NCI-H1105 treated with DMSO at 0.1 percent for 48 hours (cell line): Measurements from ENCODE around the gene FSTL1.

Experiments
- DNase-seq: peaks from one replicate; lab custom pipeline; 2025; lab: John Stamatoyannopoulos, UW

FSTL1 gene

GRCh38 chr3:120440001-120440703 lies 10.6 kb downstream of the FSTL1 start:
- DNase-seq, result no peak

DNA sequence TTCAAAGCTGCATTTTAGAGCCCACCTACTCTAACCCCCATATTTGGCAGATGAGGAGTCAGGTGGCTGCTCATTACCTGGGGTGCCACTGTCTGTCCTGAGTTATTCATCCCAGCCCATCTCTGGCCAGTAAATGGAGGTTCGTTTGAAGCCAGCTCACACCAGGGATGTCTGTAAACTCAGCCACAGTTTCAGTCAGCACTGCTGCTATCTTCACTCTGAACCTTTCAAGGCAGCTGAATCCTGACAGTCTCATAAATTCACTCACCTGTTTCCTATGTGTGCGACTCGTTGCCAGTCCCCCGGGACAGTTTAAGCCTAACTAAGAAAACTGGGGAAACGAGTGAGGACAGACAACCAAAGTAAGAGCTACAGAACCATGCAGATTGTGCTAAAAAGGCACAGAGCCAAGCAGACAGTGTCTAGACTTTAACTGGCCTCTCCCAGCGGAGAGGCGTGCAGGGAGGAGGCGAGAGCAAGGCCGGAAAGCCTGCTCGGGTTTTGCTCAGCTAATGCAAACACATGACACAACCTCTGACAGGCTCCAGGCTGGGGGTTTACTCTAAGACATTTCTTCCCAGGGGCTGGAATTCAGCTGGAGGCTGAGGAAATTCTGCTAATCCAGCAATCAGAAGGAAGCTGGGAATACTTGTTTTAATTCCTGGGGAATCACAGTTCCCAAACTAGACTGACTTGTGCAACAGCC lies 12.0 kb downstream of the FSTL1 start:
- no peak for DNase-seq

GRCh38 chr3:120438216-120438615 lies 12.6 kb downstream of the FSTL1 start:
- DNase-seq, result no peak

DNA sequence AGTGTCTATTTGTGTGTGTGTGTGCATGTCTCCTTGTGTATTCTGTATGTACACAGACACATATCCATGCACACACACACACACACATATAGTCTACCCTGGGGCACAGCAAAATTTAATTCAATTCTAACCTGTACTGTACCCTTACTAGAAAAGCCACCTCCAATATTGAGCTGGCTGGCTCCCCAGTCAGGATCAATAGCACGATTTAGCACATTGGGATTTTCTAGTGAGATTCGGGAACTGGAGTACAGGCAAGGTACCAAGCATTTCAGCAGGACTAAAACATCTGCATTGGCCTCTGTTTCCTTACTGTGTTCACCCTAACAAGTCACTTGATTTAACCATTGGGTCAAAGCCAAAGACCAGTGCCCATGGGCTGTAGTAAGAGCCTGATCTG lies 13.2 kb downstream of the FSTL1 start:
- DNase-seq, result no peak

DNA sequence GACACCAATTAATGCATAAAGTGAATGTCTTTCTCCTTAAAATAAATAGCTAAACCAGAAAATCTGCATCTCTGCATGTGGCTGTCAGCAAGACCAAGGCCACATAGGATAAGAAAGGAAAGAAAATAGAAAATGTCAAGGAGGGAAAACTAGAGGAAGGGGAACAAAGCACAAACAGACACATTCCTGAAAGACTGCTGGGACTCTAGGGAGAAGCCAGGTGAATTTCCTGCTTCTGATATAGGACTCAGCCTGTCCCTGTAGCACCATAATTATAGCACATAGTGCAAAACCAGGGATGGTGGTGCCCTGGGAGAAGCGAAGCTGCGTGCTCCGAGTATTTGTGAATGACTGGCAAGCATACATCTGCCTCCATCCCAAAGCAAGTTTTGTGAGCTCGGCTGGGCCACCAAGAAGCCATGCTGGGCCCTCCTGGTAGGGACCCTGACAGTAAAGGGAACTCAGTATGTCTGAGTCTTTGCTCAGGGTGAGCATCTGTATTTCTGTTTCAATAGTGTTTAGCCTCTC lies 14.2 kb downstream of the FSTL1 start:
- DNase-seq, result no peak

DNA sequence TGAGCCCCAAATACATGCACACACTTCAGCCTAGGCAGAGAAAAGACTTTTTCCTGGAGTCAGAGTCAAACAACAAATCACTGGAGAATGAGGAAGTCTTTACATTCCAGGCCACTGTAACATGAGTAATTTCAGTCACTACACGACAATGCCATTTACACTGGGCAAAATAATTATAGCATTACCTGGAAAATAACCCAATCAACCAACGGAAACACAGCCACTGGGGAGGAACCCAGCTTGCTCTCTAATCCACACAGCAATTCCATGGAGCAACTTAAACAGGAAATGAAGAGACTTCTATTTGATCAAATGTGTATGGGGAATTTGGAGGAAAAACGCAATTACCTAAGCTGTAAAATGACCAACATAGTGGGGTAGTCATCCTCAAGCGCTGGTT lies 15.2 kb downstream of the FSTL1 start:
- no peak for DNase-seq

GRCh38 chr3:120433662-120434331 lies 17.0 kb downstream of the FSTL1 start:
- DNase-seq, result no peak

DNA sequence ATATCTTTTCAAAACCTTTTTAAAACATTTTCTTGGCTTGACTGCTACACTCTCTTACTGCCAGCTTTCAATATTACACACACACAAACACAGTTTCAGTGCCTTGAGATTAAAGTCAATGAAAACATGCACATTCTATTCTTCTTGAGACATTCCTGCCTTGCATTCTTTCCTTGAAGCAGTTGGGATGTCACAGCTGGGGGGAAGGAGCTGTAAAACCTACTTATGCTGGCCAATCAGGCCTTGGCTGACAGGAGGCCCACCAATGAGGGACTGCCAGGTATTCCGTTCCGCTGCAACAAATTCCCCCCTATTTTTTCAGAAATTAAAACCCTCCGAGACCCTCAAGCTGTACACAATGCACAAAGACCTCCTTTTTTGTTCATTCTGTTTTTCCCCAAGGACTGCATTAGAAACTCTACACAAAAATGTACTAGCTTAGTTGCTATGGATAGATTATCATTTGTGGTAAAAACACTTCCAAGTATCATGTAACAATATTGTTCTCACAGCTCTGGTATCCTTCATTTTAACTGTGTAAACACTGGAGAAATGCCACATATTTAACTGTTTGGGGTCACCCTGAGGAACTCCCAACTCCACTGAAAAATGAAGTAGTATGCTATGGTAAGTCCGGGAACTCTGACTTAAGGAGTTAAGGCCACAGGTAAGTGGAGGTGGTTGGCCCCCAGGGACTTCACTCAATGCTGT lies 18.5 kb downstream of the FSTL1 start:
- DNase-seq, result no peak

DNA sequence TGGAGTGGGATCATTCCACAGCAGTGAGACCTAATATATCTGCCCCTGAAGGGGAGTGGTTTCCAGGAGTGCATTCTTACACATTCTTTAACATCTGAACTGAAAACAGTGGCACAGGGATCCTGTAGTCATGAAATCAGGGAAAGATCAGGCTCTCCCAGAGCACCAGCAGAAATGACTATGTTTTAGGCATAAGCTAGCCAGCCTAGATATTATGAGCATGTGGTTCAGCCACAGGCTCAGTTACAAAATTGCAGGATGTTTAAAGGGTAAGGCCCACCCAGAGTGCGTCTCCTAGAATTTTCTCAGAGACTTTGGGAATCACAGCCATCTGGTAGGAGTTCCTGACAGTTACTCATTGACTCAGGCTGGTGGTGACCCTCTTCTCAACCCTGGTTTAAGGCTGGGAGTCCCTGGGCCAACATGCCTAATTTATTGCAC lies 20.9 kb downstream of the FSTL1 start:
- DNase-seq, result no peak

DNA sequence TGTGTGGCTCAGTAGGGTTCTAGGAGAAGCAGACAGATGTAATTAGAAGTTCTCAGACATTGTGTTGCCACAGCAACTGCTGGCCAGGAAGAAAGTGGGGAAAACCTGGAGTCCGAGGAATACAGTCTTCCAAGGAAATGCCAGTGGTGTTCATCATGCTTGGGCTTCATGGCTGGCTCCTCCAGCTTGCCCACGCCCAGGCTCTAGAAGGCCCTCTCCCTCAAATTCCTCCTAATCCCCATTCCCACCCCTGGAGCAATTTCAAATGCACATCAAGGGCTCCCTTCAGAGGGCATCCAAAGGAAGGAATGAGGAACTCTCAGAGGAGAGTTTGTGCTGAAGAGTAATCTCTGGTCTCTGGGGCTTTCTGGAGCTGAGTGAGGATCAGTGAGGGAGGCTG lies 21.9 kb downstream of the FSTL1 start:
- DNase-seq, result no peak

- no peak for DNase-seq
These were observed 23.6 kb downstream of the FSTL1 start for GRCh38 chr3:120427201-120427600.

GRCh38 chr3:120425572-120426250 lies 25.1 kb downstream of the FSTL1 start:
- no peak for DNase-seq

GRCh38 chr3:120424976-120425570 lies 25.7 kb downstream of the FSTL1 start:
- no peak for DNase-seq

DNA sequence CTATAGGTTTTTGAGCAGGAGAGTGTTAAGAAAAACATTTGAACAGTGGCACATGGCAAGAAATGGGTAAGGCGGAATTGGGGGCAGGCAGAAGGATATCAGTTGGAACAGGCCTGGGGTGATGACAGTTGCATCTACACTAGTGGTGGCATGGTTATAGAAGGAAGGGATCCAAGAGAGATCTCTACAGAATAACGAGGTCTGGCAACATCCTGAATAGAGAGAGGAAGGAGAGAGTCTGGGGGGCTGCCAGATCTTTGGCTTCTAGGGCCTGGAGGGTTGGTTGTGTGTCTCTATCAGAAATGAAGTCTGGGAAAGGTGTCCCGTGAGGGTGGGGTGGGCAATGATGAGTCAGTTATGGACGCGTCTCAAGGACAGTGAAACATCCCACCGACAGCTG lies 26.3 kb downstream of the FSTL1 start:
- DNase-seq, result no peak

- DNase-seq, result no peak
These were observed 27.4 kb downstream of the FSTL1 start for GRCh38 chr3:120423432-120423831.

DNA sequence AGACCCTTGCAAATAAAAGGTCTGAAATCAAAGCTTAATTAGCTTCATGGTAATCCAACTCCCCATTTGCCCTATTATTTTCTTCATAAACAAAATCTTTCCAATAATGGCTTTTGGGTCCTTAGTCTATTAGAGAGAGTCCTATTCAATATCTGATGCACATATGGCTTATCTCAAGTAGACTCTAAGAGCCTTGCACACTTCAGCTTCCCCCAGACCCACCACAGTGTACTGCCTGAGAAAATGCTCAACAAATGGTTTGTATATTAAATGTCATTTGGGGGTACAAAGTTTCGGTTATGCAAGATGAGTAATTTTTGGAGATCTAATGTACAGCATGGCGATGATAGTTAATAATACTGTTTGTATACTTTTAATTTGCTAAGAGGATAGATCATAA lies 28.9 kb downstream of the FSTL1 start:
- DNase-seq, result no peak

- DNase-seq, result no peak
These were observed 29.8 kb downstream of the FSTL1 start for GRCh38 chr3:120420928-120421551.

DNA sequence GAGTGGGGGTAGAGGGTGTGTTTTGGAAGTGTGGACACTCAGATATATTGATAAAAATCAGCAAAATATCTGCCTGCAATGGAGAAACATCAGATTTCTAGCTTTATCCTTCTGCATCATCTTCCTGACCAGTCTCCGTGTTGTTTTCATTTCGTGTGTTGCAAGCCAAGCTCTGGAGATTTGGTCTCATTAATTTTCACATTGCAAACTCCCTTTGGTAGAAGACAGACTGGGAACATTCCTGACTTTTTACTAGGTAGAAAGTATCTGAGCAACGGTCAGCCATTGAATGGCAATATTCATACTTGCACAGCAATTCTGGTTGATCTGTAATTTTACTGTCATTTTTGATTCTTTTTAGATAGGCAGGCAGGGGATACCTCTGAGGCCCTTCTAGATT lies 30.4 kb downstream of the FSTL1 start:
- no peak for DNase-seq

DNA sequence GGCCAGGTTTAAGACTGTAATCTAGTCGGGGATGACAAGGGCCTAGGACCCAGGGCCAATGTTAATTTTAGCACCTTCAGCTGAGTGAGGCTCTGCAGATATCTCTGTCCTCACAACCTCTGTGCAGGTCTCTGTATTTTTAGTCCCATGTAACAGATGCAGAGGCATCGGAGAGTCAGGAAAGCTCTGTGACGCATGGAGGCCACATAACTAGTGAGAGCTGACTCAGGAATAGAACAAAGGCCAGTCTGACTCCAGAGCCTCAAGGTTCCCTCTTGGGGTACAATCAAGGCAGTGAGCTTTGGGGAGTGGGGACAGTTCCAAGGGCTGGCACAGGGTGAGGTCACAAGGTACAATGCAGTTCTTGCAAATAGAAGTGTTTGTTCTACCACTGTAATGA lies 31.0 kb downstream of the FSTL1 start:
- DNase-seq, result no peak

DNA sequence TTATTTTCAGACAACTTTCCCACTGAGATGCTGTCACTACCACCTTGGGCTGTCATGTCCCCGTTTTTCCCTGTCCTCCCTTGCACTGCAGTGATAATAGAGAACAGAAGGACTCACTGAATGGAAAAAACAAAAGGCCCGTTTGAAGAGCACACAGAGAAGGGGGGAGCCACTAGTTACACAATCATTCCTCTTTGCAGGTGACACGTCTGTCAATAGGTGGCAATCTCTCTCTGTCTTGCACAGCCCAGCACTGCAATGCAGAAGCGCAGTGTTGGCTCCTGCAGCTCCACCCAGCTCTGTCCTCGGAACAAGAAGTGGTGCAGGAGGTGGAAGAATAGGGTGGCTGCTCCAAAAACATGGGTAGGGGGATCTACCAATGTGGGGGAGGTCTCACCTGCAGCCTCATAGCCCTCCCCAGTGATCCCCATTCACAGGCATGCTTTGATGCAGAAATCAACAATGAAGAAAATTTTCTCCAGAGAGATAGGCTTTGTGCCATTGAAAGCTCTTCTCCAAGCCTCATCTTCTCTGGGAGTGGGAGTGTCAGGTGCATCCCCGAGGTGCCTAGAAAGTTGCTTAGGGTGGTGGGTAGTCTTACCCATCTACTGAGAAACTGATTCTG lies 31.8 kb downstream of the FSTL1 start:
- DNase-seq, result peak; percentile 86
